HepG2 (cell line): Measurements from ENCODE around the gene YPEL3. TPM values are rescaled to one million over a fixed set of nuclear protein-coding genes. Genes with fewer than 3 reads are reported as not detected.
A peak's percentile ranks its signal among the peaks of the same experiment; 100 is the strongest.

Source experiments
- CCDC6 ChIP-seq: sonication (generic); formaldehyde crosslinking; IDR thresholded peaks from 2 replicates; pipeline ENCODE4 v1.8.1; 2022; ENCODE audit warnings: mild to moderate bottlenecking, missing genetic modification reagents, moderate library complexity
- EP300 ChIP-seq, 3 experiments: sonication (generic) in 1 of 3; formaldehyde crosslinking in 1 of 3; IDR thresholded peaks; 2 replicates each; pipeline versions ENCODE4 v1.5.1 to v1.6.1; 2011 to 2020; ENCODE audit warnings: low read depth in 2 of 3, low read length in 2 of 3, borderline replicate concordance in 1 of 3, improper control_type of control experiment in 1 of 3, mild to moderate bottlenecking in 1 of 3, missing genetic modification reagents in 1 of 3, moderate library complexity in 1 of 3
- ETV5 ChIP-seq: IDR thresholded peaks from 2 replicates; pipeline ENCODE4 v1.6.1; 2018; ENCODE audit warnings: missing biosample characterization, missing genetic modification reagents, inconsistent platforms, borderline replicate concordance
- FIP1L1 ChIP-seq: fragments of 200-400 bp; formaldehyde crosslinking; IDR thresholded peaks from 2 replicates; pipeline ENCODE4 v1.6.1; 2018; ENCODE audit warnings: low read depth, mild to moderate bottlenecking, low read length, moderate library complexity, borderline replicate concordance; ENCODE audit not compliant: insufficient read depth
- FOSL2 ChIP-seq: sonication (generic); formaldehyde crosslinking; IDR thresholded peaks from 2 replicates; pipeline ENCODE4 v1.4.0; 2020; ENCODE audit warnings: missing genetic modification reagents
- FOXC1 ChIP-seq: sonication (generic); formaldehyde crosslinking; IDR thresholded peaks from 2 replicates; pipeline ENCODE4 v1.8.0; 2022; ENCODE audit warnings: mild to moderate bottlenecking, missing genetic modification reagents, borderline replicate concordance
- HIC2 ChIP-seq: sonication (generic); formaldehyde crosslinking; IDR thresholded peaks from 2 replicates; pipeline ENCODE4 v1.9.0; 2022; ENCODE audit warnings: low read depth, missing genetic modification reagents
- HOXA3 ChIP-seq: sonication (generic); formaldehyde crosslinking; IDR thresholded peaks from 2 replicates; pipeline ENCODE4 v1.5.0; 2020; ENCODE audit warnings: missing genetic modification reagents
- NBN ChIP-seq: fragments of 450-650 bp; conservative IDR thresholded peaks from 2 replicates; pipeline ENCODE4 v1.6.1; 2017
- NR1H2 ChIP-seq: sonication (generic); formaldehyde crosslinking; IDR thresholded peaks from 2 replicates; pipeline ENCODE4 v1.8.1; 2022; ENCODE audit warnings: low read depth, missing genetic modification reagents, borderline replicate concordance
- RAD51 ChIP-seq: fragments of 450-650 bp; IDR thresholded peaks from 2 replicates; pipeline ENCODE4 v1.6.1; 2016; ENCODE audit warnings: borderline replicate concordance
- RBFOX2 ChIP-seq: fragments of 200-400 bp; formaldehyde crosslinking; IDR thresholded peaks from 2 replicates; pipeline ENCODE4 v1.6.1; 2017; ENCODE audit warnings: low read depth, mild to moderate bottlenecking, low read length
- RFXAP ChIP-seq: sonication (generic); formaldehyde crosslinking; IDR thresholded peaks from 2 replicates; pipeline ENCODE4 v1.4.0; 2020; ENCODE audit warnings: missing genetic modification reagents, borderline replicate concordance
- SP5 ChIP-seq: IDR thresholded peaks from 2 replicates; pipeline ENCODE4 v1.6.1; 2016; ENCODE audit warnings: low read depth, borderline replicate concordance
- YEATS4 ChIP-seq: sonication (generic); formaldehyde crosslinking; IDR thresholded peaks from 2 replicates; pipeline ENCODE4 v1.4.0; 2020; ENCODE audit warnings: missing genetic modification reagents, borderline replicate concordance
- ZFP91 ChIP-seq: sonication (generic); formaldehyde crosslinking; IDR thresholded peaks from 2 replicates; pipeline ENCODE4 v1.9.0; 2022; ENCODE audit warnings: missing genetic modification reagents, mild to moderate bottlenecking, borderline replicate concordance
- ZNF354B ChIP-seq: sonication (generic); formaldehyde crosslinking; IDR thresholded peaks from 2 replicates; pipeline ENCODE4 v1.8.0; 2022; ENCODE audit warnings: mild to moderate bottlenecking, missing genetic modification reagents
- ZNF775 ChIP-seq: sonication (generic); formaldehyde crosslinking; IDR thresholded peaks from 2 replicates; pipeline ENCODE4 v1.4.0; 2020; ENCODE audit warnings: missing genetic modification reagents, mild to moderate bottlenecking, moderate library complexity, borderline replicate concordance
- ZNF839 ChIP-seq: sonication (generic); formaldehyde crosslinking; IDR thresholded peaks from 2 replicates; pipeline ENCODE4 v1.4.0; 2020; ENCODE audit warnings: missing genetic modification reagents, mild to moderate bottlenecking, borderline replicate concordance
- ZSCAN25 ChIP-seq: sonication (generic); formaldehyde crosslinking; IDR thresholded peaks from 2 replicates; pipeline ENCODE4 v1.8.0; 2022; ENCODE audit warnings: mild to moderate bottlenecking, missing genetic modification reagents
- ZZZ3 ChIP-seq: sonication (generic); formaldehyde crosslinking; IDR thresholded peaks from 2 replicates; pipeline ENCODE4 v1.4.0; 2020; ENCODE audit warnings: missing genetic modification reagents, mild to moderate bottlenecking, borderline replicate concordance
- polyA plus RNA-seq, 8 experiments: library from polyadenylated mRNA; depleted of rRNA in 3 of 8; stranded (reverse) in 7 of 8; unstranded in 1 of 8; fragments of >200 nt; fragmentation: Illumina TruSeq in 4 of 8; extraction: Trizol in 4 of 8; gene quantifications; 2 replicates each; pipeline versions ENCODE4 v1.2.1 to v1.2.3, GENCODE V29; 2011 to 2016; ENCODE audit warnings: low read depth in 4 of 8, missing spikeins in 1 of 8, mixed read lengths in 1 of 8; ENCODE audit not compliant: insufficient read depth in 1 of 8
- total RNA-seq, 5 experiments: library from RNA; depleted of rRNA; stranded (reverse); fragments of >200 nt; fragmentation: Illumina TruSeq; extraction: Trizol; gene quantifications; 2 replicates each; pipeline ENCODE4 v1.2.3, GENCODE V29; 2016; ENCODE audit warnings: low read depth in 1 of 5
- TF ChIP-seq, protein P1 (sequence below): sonication (generic); formaldehyde crosslinking; IDR thresholded peaks from 2 replicates; pipeline ENCODE4 v1.4.0; 2020; ENCODE audit warnings: missing genetic modification reagents

YPEL3 gene
- total and polyA plus RNA-seq, 2 of the 13 experiments (the other 11 are each of a cell fraction or from before 2014, with no cell fraction given): 5.4 to 47.0 TPM

DNA sequence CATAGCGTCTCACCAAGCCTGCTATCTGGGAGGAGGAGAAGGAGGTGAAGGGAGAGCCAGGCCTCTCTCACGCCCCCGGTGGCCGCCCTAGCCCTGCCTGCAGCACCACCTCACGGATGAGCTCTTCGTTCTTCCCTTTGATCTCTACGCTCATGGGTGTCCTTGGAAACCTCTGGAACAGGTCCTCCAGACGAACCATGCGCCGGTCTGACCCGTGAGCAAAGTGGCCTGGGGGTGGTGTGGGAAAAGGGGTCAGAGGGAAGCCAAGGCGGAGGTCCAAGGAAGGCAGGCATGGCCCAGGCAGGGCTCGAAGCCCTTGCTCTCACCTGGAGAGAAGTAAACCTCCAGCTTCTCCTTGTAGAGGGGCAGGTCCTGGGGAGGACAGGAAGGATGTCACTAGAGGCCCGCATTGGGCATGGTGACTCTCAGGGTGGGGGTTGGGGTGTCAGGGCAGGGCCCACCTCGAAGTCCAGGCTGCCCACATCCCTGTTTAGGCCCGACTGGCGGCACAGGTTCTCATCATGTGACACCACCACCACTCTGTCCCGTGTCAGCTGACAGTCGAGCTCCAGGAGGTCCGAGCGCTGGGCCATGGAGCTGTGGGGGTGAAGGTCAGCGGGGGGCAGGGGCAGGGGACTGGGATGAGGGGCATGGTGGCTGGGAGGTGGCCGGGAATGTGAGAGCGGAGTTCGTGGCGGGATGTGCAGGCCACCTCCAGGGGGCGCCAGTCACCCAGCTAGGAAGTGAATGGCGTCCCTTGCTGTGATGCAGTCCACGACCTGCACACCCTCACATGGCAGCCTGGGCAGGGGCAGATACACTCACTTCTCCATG lies 16.4 kb upstream of the YPEL3 start (continued):
- TF ChIP-seq ZNF839 (CRISPR knock-in tag): 0 out of 2 replicates have a peak, but pooled peaks have one; percentile 83
- peak; percentile 92; the same call in 1 of the 2 replicates for TF ChIP-seq ZNF775 (CRISPR knock-in tag)
- TF ChIP-seq FIP1L1: no peak
- TF ChIP-seq HIC2: no peak
- peak; percentile 96 for TF ChIP-seq ZSCAN25 (CRISPR knock-in tag)
- TF ChIP-seq RBFOX2: no peak
- TF ChIP-seq YEATS4: peak; percentile 47; the same call in 1 of the 2 replicates
- TF ChIP-seq NR1H2 (CRISPR knock-in tag): peak; percentile 89
- TF ChIP-seq CCDC6: peak; percentile 87; the same call in 1 of the 2 replicates
- TF ChIP-seq FOSL2 (CRISPR knock-in tag): peak; percentile 40
- peak; percentile 77 for TF ChIP-seq ZFP91 (CRISPR knock-in tag)
- TF ChIP-seq NBN: no peak
- 0 out of 2 replicates have a peak, but pooled peaks have one; percentile 63 for TF ChIP-seq ZNF354B
- TF ChIP-seq, protein P1, sequence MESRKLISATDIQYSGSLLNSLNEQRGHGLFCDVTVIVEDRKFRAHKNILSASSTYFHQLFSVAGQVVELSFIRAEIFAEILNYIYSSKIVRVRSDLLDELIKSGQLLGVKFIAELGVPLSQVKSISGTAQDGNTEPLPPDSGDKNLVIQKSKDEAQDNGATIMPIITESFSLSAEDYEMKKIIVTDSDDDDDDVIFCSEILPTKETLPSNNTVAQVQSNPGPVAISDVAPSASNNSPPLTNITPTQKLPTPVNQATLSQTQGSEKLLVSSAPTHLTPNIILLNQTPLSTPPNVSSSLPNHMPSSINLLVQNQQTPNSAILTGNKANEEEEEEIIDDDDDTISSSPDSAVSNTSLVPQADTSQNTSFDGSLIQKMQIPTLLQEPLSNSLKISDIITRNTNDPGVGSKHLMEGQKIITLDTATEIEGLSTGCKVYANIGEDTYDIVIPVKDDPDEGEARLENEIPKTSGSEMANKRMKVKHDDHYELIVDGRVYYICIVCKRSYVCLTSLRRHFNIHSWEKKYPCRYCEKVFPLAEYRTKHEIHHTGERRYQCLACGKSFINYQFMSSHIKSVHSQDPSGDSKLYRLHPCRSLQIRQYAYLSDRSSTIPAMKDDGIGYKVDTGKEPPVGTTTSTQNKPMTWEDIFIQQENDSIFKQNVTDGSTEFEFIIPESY: peak; percentile 93
- peak; percentile 37 for TF ChIP-seq ETV5 (CRISPR knock-in tag)
- TF ChIP-seq RFXAP: peak; percentile 52; the same call in 1 of the 2 replicates
- peak; percentile 76 for TF ChIP-seq HOXA3
- peak; percentile 29; the same call in 1 of the 2 replicates for TF ChIP-seq SP5 (CRISPR knock-in tag)
- TF ChIP-seq ZZZ3 (CRISPR knock-in tag): no peak; the same call in none of the 2 replicates
- peak; percentile 84 for TF ChIP-seq RAD51
- peak; percentile 91; the same call in 1 of the 2 replicates for TF ChIP-seq FOXC1 (CRISPR knock-in tag)
- peak in 1 of 2 experiments; percentile 21; a peak in 1 of 4 replicates for TF ChIP-seq EP300 (IDR thresholded peaks at IDR 0.05; ENCODE audit: low read depth in 2 of 2, low read length in 2 of 2)
- no peak for TF ChIP-seq EP300 (CRISPR knock-in tag; IDR thresholded peaks at IDR 0.05; ENCODE audit: borderline replicate concordance)
